Measurements from ENCODE around the gene FBXO28. TPM values are rescaled to one million over a fixed set of nuclear protein-coding genes. Genes with fewer than 3 reads are reported as not detected.

FBXO28 gene
- polyA plus RNA-seq, 1 of the 3 experiments (the other 2 are of a cell fraction) = 8.1 TPM

GRCh38 chr1:224113005-224113404 is 906 bp upstream of the FBXO28 start:
- Histone ChIP-seq H3K79me2 (ENCODE audit: insufficient read depth) (peaks cover 44% of the 10 kb centered on the region), H2AFZ (ENCODE audit: low read depth) (no peak overlapping the region; the same call in 1 of the 2 replicates), H3K9ac (no peak overlapping the region), H3K4me1 (ENCODE audit: control insufficient read depth in 1 of 2, insufficient read depth in 2 of 2, low read depth in 1 of 2, low read length in 1 of 2) (peaks cover 0 to 20% of the 10 kb centered on the region in 2 experiments; a peak in 3 of 4 replicates), H3K36me3 (replicated peaks in 1 of 2; ENCODE audit: control insufficient read depth in 1 of 2, insufficient read depth in 2 of 2, low read length in 1 of 2) (no peaks in the 10 kb centered on the region), H4K20me1 (ENCODE audit: insufficient read depth) (peaks cover 11% of the 10 kb centered on the region), H3F3A (replicated peaks; ENCODE audit: insufficient read depth) (no peaks in the 10 kb centered on the region), H3K27me3 (ENCODE audit: insufficient read depth) (peaks cover 6% of the 10 kb centered on the region; the same call in 1 of the 2 replicates), H3K27ac (ENCODE audit: low read depth in 2 of 2, low read length in 1 of 2) (no peak overlapping the region), H3K9me2 (no peaks in the 10 kb centered on the region), H3K4me2 (no peak overlapping the region), H3K4me3 (ENCODE audit: low read depth in 2 of 2, low read length in 1 of 2) (no peak overlapping the region), H3K9me3 (no peaks in the 10 kb centered on the region)
- no peak for TF ChIP-seq RAD21 (IDR thresholded peaks at IDR 0.05; ENCODE audit: low read length)
- TF ChIP-seq JUND (IDR thresholded peaks at IDR 0.05) = no peak
- no peak for TF ChIP-seq RXRA (IDR thresholded peaks at IDR 0.05; ENCODE audit: borderline replicate concordance, low read depth)
- no peak for TF ChIP-seq REST (IDR thresholded peaks at IDR 0.05; ENCODE audit: low read depth, low read length)
- no peak for TF ChIP-seq PBX3 (IDR thresholded peaks at IDR 0.05)
- no peak for TF ChIP-seq TEAD4 (IDR thresholded peaks at IDR 0.05; ENCODE audit: borderline replicate concordance, insufficient read depth)
- no peak for TF ChIP-seq SMC3 (IDR thresholded peaks at IDR 0.05; ENCODE audit: low read depth, low read length)
- POLR2A ChIA-PET = no interaction called here
- WGBS (ENCODE audit: low lambda C conversion rate) = 71% methylated on average over 10 of the region's 10 CpGs
- CTCF ChIA-PET = no interaction called here
- DNase-seq = no peak

DNA sequence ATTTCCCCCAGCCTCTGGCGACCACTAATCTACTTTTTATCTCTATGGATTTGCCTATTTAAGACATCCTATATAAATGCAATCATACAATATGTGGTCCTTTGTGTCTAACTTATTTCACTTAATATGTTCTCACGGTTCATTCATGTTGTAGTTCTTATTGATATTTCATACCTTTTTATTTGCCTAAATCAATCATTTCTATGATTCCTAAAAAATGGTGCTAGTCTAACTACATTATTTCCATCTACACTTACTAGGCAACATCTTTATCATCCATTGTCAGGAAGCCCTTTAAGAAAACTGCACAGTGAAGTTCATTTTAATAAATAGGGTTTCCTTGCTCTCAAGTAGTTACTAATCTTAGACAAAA is 380 bp upstream of the FBXO28 start:
- H3K9me3 ChIP-seq = no peaks in the 10 kb centered on the region
- peaks cover 0 to 20% of the 10 kb centered on the region in 2 experiments; a peak in 3 of 4 replicates for H3K4me1 ChIP-seq (ENCODE audit: control insufficient read depth in 1 of 2, insufficient read depth in 2 of 2, low read depth in 1 of 2, low read length in 1 of 2)
- H3K79me2 ChIP-seq (ENCODE audit: insufficient read depth) = peaks cover 50% of the 10 kb centered on the region
- DNase-seq = no peak
- H3K4me3 ChIP-seq (ENCODE audit: low read depth in 2 of 2, low read length in 1 of 2) = peak overlapping the region; percentile 91 to 99
- ChIA-PET POLR2A (interaction anchor here (0.6 kb wide), 1 partner anchor 217 kb away, joined by 3 read pairs; no protein-coding TSS in a partner anchor), CTCF (interaction anchor here (0.6 to 5.0 kb wide), 2 partner anchors 200 to 221 kb away, joined by 3 to 32 read pairs; no protein-coding TSS in a partner anchor)
- peaks cover 0 to 2% of the 10 kb centered on the region in 2 experiments for H3K36me3 ChIP-seq (replicated peaks in 1 of 2; ENCODE audit: control insufficient read depth in 1 of 2, insufficient read depth in 2 of 2, low read length in 1 of 2)
- H3K9me2 ChIP-seq = no peaks in the 10 kb centered on the region
- TF ChIP-seq, protein P1, sequence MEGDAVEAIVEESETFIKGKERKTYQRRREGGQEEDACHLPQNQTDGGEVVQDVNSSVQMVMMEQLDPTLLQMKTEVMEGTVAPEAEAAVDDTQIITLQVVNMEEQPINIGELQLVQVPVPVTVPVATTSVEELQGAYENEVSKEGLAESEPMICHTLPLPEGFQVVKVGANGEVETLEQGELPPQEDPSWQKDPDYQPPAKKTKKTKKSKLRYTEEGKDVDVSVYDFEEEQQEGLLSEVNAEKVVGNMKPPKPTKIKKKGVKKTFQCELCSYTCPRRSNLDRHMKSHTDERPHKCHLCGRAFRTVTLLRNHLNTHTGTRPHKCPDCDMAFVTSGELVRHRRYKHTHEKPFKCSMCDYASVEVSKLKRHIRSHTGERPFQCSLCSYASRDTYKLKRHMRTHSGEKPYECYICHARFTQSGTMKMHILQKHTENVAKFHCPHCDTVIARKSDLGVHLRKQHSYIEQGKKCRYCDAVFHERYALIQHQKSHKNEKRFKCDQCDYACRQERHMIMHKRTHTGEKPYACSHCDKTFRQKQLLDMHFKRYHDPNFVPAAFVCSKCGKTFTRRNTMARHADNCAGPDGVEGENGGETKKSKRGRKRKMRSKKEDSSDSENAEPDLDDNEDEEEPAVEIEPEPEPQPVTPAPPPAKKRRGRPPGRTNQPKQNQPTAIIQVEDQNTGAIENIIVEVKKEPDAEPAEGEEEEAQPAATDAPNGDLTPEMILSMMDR (IDR thresholded peaks at IDR 0.05) = no peak
- no peak for TF ChIP-seq YY1 (IDR thresholded peaks at IDR 0.05; ENCODE audit: low read depth)
- no peak for TF ChIP-seq PBX3 (IDR thresholded peaks at IDR 0.05)
- TF ChIP-seq, protein P2, sequence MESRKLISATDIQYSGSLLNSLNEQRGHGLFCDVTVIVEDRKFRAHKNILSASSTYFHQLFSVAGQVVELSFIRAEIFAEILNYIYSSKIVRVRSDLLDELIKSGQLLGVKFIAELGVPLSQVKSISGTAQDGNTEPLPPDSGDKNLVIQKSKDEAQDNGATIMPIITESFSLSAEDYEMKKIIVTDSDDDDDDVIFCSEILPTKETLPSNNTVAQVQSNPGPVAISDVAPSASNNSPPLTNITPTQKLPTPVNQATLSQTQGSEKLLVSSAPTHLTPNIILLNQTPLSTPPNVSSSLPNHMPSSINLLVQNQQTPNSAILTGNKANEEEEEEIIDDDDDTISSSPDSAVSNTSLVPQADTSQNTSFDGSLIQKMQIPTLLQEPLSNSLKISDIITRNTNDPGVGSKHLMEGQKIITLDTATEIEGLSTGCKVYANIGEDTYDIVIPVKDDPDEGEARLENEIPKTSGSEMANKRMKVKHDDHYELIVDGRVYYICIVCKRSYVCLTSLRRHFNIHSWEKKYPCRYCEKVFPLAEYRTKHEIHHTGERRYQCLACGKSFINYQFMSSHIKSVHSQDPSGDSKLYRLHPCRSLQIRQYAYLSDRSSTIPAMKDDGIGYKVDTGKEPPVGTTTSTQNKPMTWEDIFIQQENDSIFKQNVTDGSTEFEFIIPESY (IDR thresholded peaks at IDR 0.05; ENCODE audit: borderline replicate concordance, low read depth) = no peak
- TF ChIP-seq JUND (IDR thresholded peaks at IDR 0.05) = no peak
- no peak for TF ChIP-seq MXI1 (IDR thresholded peaks at IDR 0.05; ENCODE audit: low read depth, low read length)
- no peak for TF ChIP-seq RAD21 (IDR thresholded peaks at IDR 0.05; ENCODE audit: low read length)
- TF ChIP-seq EP300 (IDR thresholded peaks at IDR 0.05; ENCODE audit: borderline replicate concordance in 1 of 2, low read depth in 1 of 2, low read length in 1 of 2) = no peak
- H4K20me1 ChIP-seq (ENCODE audit: insufficient read depth) = peaks cover 11% of the 10 kb centered on the region
- 55% methylated on average over 2 of the region's 2 CpGs for WGBS (ENCODE audit: low lambda C conversion rate)
- peak overlapping the region; percentile 83 for H3K4me2 ChIP-seq
- peak overlapping the region; percentile 81 to 92 for H3K27ac ChIP-seq (ENCODE audit: low read depth in 2 of 2, low read length in 1 of 2)
- H3F3A ChIP-seq (replicated peaks; ENCODE audit: insufficient read depth) = no peaks in the 10 kb centered on the region
- H2AFZ ChIP-seq (ENCODE audit: low read depth) = peak overlapping the region; percentile 92
- peaks cover 6% of the 10 kb centered on the region; the same call in 1 of the 2 replicates for H3K27me3 ChIP-seq (ENCODE audit: insufficient read depth)
- H3K9ac ChIP-seq = peak overlapping the region; percentile 93

All from SK-N-SH (cell line).